Peyer's patch (tissue), 4 donors: ENCODE measurements around the gene ELOVL7. TPM values are rescaled to one million over a fixed set of nuclear protein-coding genes. Genes with fewer than 3 reads are reported as not detected.

ENCODE experiments used
- DNase-seq, 3 donors: peaks; one replicate each; pipeline ENCODE4 v3.0.0-alpha.2; 2017 to 2019
- H3K27ac ChIP-seq, 4 donors: fragments of 200-600 bp; sonication (generic); one replicate each; pipeline ENCODE4 v1.5.1; 2016 to 2019
- H3K27me3 ChIP-seq, 2 donors: fragments of 200-600 bp; sonication (generic); one replicate each; pipeline ENCODE4 v1.5.1; 2019
- H3K36me3 ChIP-seq, 3 donors: fragments of 200-600 bp; sonication (generic); one replicate each; pipeline ENCODE4 v1.5.1; 2016 to 2019
- H3K4me1 ChIP-seq, 4 donors: fragments of 200-600 bp; sonication (generic); one replicate each; pipeline ENCODE4 v1.5.1; 2016 to 2019
- H3K4me3 ChIP-seq, 4 donors: fragments of 200-600 bp; sonication (generic); 1 replicate in 3 of 4; 2 replicates in 1 of 4; pipeline ENCODE4 v1.5.1; 2016 to 2019; ENCODE audit warnings: mild to moderate bottlenecking in 1 of 4
- H3K9me3 ChIP-seq, 4 donors: fragments of 200-600 bp; sonication (generic); one replicate each; pipeline ENCODE4 v1.5.1; 2016 to 2019; ENCODE audit warnings: mild to moderate bottlenecking in 1 of 4
- CTCF ChIP-seq, 6 experiments: fragments of 450-650 bp in 4 of 6; fragments of 200-600 bp in 2 of 6; sonication (generic) in 1 of 6; IDR thresholded peaks; one replicate each; pipeline ENCODE4 v1.5.1; 2017 to 2019; ENCODE audit warnings: antibody characterized with exemption in 6 of 6, mild to moderate bottlenecking in 3 of 6, moderate library complexity in 1 of 6
- POLR2A ChIP-seq, 2 donors: fragments of 450-650 bp; IDR thresholded peaks; one replicate each; pipeline ENCODE4 v1.5.1; 2017; ENCODE audit warnings: antibody characterized with exemption in 2 of 2, mild to moderate bottlenecking in 2 of 2, moderate library complexity in 2 of 2
- total RNA-seq, 4 donors: library from RNA; depleted of rRNA; stranded (reverse); fragments of >200 nt; gene quantifications; one replicate each; pipeline ENCODE4 v1.1.0, GENCODE V29; 2016

The ELOVL7 gene
- total RNA-seq, 4 donors from 2014 or later = 5.8 to 77.6 (median 34.3) TPM

GRCh38 chr5:60765019-60765709 lies 78.9 kb downstream of the ELOVL7 start:
- Histone ChIP-seq H3K27me3 (no peaks in the 10 kb centered on the region), H3K4me1 (no peaks in the 10 kb centered on the region), H3K9me3 (no peaks in the 10 kb centered on the region), H3K36me3 (peaks cover 0 to 4% (median 3%) of the 10 kb centered on the region in 3 donors), H3K27ac (no peak overlapping the region), H3K4me3 (no peak overlapping the region)
- no peak for DNase-seq
- no peak for TF ChIP-seq CTCF (IDR thresholded peaks at IDR 0.05)
- TF ChIP-seq POLR2A (IDR thresholded peaks at IDR 0.05) = no peak

GRCh38 chr5:60763061-60763460 lies 81.0 kb downstream of the ELOVL7 start:
- Histone ChIP-seq H3K27ac (no peak overlapping the region), H3K4me3 (no peak overlapping the region), H3K27me3 (no peaks in the 10 kb centered on the region), H3K4me1 (no peaks in the 10 kb centered on the region), H3K9me3 (no peaks in the 10 kb centered on the region), H3K36me3 (peaks cover 0 to 4% (median 3%) of the 10 kb centered on the region in 3 donors)
- no peak for DNase-seq
- TF ChIP-seq POLR2A (IDR thresholded peaks at IDR 0.05) (no peak), CTCF (IDR thresholded peaks at IDR 0.05) (no peak)

DNA sequence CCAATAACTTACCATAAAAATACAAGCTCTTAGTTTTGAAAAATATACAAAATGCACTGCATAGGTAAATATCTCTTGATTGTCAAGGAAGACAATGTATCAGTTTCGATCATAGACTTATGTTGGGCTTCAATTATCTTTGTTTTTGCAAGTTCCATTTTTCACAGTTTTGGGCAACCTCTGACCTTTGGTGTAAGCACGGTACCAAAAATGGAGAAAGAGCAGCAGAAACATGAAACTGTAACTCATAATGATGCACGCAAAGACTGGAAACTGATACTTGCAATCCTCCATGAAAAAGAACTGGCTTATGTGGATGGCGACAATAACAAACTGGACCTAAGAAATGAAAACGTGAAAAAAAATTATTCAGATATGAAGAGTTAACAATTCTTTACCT lies 89.6 kb downstream of the ELOVL7 start:
- Histone ChIP-seq H3K9me3 (no peaks in the 10 kb centered on the region), H3K4me3 (no peak overlapping the region), H3K4me1 (no peaks in the 10 kb centered on the region), H3K27ac (no peak overlapping the region), H3K27me3 (no peaks in the 10 kb centered on the region), H3K36me3 (peaks cover 0 to 6% (median 0%) of the 10 kb centered on the region in 3 donors)
- TF ChIP-seq CTCF (IDR thresholded peaks at IDR 0.05) (no peak), POLR2A (IDR thresholded peaks at IDR 0.05) (no peak)
- DNase-seq = no peak

GRCh38 chr5:60744682-60745081 lies 99.4 kb downstream of the ELOVL7 start:
- no peak for TF ChIP-seq POLR2A (IDR thresholded peaks at IDR 0.05)
- TF ChIP-seq CTCF (IDR thresholded peaks at IDR 0.05) = no peak
- Histone ChIP-seq H3K36me3 (no peaks in the 10 kb centered on the region), H3K9me3 (peaks cover 0 to 2% (median 0%) of the 10 kb centered on the region in 4 donors), H3K4me1 (no peaks in the 10 kb centered on the region), H3K4me3 (no peak overlapping the region), H3K27me3 (no peaks in the 10 kb centered on the region), H3K27ac (no peak overlapping the region)
- DNase-seq = no peak

- no peak overlapping the region for H3K4me3 ChIP-seq
- TF ChIP-seq POLR2A (IDR thresholded peaks at IDR 0.05) (no peak), CTCF (IDR thresholded peaks at IDR 0.05) (no peak)
- no peak overlapping the region for H3K27ac ChIP-seq
- H3K36me3 ChIP-seq = no peaks in the 10 kb centered on the region
- no peaks in the 10 kb centered on the region for H3K4me1 ChIP-seq
- H3K27me3 ChIP-seq = no peaks in the 10 kb centered on the region
- no peak for DNase-seq
- peaks cover 0 to 5% (median 0%) of the 10 kb centered on the region in 4 donors for H3K9me3 ChIP-seq
These were observed 100.4 kb downstream of the ELOVL7 start for GRCh38 chr5:60743511-60744314.
